ENCODE data around the gene UBE2D2. TPM values are rescaled to one million over a fixed set of nuclear protein-coding genes. Genes with fewer than 3 reads are reported as not detected.
"Not testable (repeated sequence)": the region's sequence is repeated elsewhere in the genome, so short reads cannot be mapped to it uniquely, and the experiment has no call there.

Gene UBE2D2
- total RNA-seq, 1 experiment from 2014 or later: 165 TPM

DNA sequence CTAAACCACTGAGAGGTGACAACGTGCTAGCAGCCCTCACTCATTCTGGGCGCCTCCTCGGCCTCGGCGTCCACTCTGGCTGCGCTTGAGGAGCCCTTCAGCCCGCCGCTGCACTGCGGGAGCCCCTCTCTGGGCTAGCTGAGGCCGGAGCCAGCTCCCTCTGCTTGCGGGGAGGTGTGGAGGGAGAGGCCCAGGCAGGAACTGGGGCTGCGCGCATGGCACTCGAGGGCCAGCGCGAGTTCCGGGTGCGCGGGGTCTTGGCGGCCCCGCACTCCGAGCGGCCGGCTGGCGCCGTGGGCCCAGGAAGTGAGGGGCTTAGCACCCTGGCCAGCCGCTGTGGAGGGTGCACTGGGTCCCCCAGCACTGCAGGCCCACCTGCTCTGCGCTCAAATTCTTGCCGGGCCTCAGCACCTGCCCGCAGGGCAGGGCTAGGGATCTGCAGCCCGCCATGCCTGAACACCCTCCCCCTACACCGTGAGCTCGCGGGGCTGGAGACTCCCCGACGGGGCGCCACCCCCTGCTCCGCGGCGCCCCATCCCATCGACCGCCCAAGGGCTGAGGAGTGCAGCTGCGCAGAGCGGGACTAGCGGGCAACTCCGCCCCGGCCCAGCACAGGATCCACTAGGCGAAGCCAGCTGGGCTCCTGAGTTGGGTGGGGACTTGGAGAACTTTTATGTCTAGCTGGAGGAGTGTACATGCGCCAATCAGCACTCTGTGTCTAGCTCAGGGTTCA, 11.8 kb upstream of the UBE2D2 start:
- DNase-seq (ENCODE audit: low read depth): no peak

DNA sequence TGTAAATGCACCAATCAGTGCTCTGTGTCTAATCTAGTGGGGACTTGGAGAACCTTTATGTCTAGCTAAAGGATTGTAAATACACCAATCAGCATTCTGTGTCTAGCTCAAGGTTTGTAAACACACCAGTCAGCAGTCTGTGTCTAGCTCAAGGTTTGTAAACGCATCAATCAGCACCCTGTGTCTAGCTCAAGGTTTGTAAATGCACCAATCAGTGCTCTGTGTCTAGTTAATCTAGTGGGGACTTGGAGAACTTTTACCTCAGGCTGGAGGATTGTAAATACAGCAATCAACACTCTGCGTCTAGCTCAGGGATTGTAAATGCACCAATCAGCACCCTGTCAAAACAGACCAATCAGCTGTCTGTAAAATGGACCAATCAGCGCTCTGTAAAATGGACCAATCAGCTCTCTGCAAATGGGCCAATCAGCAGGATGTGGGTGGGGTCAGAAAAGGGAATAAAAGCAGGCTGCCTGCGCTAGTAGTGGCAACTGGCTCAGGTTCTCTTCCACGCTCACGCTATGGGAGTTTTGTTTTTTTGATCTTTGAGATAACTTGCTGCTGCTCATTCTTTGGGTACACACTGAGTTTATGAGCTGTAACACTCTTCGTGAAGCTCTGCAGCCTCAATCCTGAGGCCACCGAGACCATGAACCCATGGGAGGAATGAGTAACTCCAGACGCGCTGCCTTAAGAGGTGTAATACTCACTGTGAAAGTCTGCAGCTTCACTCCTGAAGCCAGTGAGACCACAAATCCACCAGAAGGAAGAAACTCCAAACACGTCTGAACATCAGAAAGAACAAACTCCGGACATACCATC, 10.9 kb upstream of the UBE2D2 start:
- not testable (repeated sequence) for DNase-seq (ENCODE audit: low read depth)

DNA sequence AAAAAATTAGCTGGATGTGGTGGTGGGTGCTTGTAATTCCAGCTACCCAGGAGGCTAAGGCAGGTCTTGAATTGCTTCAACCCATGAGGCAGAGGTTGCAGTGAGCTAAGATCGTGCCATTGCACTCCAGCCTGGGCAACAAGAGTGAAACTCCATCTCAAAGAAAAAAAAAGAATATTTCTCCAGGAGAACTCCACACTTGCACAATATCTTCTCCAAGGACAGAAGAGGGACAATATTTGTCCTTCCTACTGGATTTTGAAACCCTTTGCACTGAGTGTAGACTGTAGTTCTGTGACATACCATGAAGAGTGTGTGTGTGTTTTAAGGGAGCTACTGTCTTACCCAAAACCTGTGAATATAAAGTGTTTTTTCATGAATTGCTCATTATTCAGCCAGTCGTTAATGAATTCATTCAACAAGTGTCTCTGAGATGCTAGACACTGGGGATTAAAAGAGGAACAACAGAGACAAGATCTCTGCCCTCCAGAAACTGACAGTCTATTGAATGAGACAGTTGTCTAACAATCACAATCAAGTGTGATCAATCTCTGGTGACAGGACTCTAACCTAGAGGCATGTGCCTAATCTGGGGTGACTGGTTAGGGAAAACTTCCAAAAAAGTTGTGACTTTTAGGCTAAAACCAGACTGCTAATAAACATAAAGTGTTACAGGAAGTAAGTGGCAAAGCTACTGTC, 9.8 kb upstream of the UBE2D2 start:
- no peak for DNase-seq (ENCODE audit: low read depth)

DNA sequence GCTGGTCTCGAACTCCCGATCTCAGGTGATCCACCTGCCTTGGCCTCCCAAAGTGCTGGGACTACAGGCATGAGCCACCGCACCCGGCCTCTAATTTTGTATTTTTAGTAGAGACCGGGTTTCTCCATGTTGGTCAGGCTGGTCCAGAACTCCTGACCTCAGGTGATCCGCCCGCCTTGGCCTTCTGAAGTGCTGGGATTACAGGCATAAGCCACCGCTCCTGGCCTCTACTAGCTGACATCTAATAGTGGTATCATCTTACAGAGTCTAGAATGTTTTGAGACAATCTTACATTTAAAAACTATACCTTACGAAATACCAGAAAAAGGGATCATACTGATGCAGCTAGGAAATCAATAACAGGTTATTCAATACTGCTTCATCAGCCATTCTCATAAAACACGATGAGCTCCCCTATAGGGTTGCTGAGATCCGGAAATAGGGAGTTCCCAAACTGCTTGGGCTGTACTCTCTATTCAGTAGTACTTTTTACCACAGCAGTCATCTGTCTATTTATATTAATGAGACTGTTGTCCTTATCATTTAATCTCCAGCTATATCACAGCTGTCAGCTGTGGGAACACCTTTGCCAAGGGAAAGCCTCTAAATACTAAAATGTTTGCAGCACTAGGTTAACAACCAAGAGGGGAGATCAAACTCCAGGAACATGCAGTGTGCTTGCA, 8.1 kb upstream of the UBE2D2 start:
- no peak for DNase-seq (ENCODE audit: low read depth)

DNA sequence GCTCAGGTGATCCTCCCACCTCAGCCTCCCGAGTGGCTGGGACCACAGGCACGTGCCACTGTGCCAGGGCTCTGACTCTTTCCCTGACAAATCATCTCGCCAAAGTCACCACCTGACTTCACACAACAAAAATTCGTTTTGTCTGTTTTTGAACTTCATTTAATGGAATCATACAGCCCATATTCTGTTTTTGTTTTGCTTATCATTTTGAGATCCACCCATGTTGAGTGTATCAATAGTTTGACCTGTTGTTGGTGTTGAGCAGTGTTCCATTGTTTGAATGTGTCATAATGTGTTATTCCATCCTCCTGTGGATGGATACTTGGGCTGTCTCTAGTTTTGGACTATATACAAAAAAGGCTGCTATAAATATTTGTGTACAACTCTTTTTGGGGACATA, 6.9 kb upstream of the UBE2D2 start:
- DNase-seq (ENCODE audit: low read depth): no peak

DNA sequence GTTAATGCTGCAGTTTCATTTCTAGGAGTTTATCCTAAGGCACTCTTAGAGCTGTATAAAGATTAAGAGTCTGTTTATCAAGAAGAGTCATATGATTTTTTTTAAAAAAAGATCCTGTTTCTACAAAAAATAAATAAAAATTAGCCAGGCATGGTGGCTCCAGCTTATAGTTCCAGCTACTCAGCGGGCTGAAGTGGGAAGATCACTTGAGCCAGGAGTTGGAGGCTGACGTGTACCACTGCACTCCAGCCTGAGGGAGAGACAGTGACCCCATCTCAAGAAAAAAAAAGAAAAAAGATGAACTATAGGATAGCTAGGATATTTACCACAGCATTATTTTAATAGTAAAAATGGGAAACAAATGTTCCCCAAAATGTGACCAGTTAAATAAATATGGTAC, 3.3 kb upstream of the UBE2D2 start:
- no peak for DNase-seq (ENCODE audit: low read depth)

DNA sequence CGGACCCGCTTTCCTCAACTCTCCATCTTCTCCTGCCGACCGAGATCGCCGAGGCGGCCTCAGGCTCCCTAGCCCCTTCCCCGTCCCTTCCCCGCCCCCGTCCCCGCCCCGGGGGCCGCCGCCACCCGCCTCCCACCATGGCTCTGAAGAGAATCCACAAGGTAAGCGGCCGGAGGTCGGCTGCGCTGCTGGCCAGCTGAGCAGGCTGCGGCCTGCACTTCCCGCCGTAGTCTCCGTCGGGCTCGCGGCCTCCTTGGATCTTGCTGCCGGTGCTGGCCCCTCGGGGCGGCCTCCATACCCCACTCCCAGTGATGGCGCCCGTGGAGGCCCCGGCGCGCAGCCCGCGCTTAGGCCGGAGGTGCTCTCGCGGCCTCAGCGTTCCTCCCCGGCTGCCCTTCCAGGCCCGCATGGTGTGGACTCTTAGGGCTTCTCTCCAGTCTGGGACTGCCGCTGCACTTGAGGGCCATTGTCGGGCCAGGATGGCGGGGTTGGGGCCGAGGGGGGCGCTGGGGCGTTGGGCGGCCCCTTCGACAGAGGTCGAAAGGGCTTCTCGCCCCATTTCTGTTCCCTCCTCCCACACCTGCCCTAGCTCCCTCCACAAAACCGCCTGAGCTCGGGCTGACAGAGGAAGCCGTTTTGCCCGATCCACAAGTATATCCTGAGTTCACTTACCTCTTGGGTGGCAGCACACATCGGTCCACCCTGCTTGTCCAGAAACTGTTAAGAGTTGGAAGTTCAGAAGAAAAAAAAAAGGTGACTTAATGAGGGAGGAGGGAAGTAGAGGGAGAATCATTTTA, 714 bp downstream of the UBE2D2 start:
- DNase-seq (ENCODE audit: low read depth): peak; percentile 40

DNA sequence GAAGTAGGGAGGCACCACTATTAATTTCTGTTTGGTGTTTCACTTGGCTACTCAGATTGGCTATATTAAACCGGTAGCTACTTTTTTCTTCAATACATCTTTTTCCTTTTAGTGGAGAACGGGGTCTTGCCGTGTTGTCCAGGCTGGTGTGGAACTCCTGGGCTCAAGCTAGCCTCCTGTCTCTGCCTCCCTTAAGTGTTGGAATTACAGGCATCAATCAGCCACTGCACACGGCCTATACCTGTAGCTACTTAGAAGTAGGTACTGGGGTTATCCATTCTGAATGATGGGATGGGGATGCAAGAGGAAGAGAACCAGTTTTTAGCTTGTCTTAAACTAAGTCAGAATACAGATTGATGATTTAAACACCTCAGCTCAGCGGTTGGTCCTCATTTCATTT, 1.7 kb downstream of the UBE2D2 start:
- DNase-seq (ENCODE audit: low read depth): no peak

DNA sequence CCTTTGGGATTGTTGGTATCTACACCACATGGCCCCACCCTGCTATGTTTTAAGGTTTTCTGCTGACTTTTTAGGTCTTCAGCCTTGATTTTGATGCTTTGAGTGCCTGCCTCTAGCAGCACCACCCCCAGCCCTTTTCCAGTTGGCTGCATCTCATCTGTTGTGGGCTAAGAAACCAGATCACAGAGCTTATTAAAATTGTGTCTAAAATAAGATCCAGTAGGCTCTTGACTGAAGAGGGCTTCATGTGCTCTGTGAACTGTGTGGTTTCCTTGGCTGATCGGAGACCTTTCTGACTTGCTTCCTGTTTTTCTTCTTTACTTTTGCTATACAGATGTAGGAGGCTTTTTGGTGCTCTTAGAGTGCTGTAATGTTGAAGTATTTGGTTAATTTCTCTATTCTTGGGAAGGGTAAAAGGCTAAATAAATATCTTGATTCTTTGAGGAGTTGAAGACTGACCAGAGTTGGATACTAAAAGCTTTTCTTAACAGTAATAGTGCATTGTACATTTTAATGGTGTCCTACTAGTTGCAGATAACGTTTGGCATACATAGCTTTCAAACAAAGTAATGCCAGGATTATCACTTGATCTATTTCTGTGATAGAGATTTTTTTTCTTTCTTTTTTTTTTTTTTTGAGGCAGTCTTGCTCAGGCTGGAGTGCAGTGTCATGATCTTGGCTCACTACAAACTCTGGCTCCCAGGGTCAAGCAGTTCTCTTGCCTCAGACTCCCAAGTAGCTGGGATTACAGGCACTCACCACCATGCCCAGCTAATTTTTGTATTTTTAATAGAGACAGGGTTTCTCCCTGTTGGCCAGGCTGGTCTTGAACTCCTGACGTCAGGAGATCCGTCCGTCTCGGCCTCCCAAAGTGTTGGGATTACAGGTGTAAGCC, 4.5 kb downstream of the UBE2D2 start:
- DNase-seq (ENCODE audit: low read depth): peak; percentile 17

DNA sequence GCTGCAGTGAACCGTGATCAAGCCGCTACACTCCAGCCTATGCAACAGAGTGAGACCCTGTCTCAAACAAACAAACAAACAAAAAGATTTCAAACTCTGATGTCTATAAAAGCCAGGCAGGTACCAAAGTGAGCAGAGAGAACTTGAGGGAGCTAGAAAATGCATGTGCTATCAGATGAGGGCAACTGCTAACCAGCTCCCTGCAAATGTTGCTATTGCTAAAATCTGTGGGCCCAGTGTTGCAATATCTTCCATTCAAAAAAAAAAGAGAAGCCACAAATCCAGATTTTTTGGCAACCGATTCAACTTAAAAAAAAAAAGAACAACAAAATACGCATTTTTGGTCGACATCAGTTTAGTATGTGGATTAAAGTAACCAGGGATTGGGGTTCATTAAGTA, 5.5 kb downstream of the UBE2D2 start:
- no peak for DNase-seq (ENCODE audit: low read depth)

DNA sequence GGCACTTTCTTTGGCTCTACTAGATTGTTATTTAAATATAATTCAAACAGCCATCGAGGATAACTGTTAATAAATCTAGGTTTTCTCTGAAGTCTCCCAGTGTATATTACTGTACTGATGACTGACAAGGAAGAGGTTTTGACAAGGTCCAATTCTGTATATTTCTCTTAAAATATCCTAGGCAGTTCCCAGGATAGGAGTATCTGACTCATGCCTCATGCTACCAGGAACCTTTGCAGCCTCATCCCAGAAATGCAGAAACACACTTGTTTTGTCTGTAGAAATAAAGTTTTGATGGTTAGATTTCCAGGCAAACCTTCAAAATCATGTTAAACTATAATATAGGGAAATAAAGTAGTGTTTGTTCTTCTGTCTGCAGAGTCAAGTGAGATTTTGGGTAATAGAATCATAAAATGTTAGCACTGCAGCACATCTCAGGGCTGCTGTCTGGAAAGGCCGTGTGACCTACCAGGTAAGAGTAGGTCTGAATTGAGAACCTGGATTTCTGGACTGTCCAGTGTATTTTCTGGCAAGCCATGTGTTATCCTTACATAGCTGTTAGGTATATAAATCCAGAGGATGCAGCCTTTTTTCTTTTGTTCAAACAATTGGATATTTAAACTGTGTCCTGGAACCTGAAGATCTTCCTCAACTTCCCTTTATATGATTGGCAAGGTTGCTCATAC, 8.3 kb downstream of the UBE2D2 start:
- DNase-seq (ENCODE audit: low read depth): no peak

DNA sequence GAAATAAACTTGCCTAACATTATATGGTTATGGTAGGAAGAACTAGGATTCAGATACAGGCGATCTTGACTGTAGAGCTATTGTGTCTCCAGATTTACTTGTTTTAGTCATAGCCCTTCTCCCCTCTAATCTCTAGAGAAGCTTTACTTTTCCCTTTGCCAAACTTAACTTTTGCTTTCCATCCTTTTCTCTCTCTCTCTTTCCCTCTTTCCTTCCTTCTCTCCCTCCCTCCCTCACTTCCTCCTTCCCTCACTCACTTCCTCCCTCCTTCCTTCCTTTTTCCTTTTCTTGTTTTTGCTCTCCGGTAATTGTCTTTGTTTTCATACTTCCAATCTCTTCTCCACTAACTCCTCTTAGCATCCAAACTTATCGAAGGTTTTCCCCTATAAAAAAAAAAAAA, 10.4 kb downstream of the UBE2D2 start:
- DNase-seq (ENCODE audit: low read depth): no peak

DNA sequence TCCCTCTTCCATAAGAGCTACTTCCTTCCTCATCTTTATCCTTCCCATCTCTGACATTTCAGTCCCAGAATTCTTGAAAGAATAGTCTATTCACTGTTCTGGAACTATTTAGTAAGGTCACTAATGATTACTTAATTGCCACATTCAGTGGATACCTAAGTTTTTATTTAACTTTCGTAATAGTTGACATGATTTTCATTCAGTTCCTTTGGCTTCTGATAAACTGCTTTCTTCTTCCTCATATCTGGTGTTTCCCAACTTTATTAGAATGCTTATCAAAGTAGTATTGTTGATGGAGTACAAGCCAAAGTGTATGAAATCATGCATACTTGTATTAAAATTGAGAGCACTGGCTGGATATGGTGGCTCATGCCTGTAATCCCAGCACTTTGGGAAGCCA, 10.8 kb downstream of the UBE2D2 start:
- no peak for DNase-seq (ENCODE audit: low read depth)

DNA sequence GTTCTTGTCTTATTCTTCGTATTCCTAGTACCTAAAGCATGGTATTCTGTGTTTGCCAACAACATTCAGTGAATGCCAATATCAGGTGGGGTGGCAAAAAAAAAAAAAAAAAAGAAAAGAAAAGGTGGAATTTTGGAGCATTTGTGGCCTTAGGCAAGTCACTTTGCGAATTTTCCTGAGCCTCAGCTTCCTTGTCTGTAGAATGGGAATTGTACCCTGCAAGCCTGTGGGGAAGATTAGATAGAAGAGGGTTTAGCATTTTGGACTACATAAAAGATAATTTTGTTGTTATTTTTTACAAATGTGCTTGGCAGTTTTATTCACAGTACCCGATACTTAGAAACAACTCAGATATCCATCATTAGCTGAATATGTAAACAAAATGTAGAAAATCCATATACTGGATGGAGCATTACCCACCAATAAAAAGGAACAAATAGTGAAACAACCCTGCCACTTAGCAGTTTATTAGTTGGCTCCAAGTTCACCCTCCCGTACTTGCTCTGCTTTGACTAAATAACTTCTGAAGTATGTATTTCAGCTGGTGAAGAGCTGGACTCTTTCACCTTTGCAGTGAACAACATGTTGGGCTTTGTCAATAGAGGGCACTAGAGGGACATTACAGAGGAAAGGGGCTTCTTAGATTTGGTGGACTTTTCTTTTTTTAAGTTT, 13.6 kb downstream of the UBE2D2 start:
- peak; percentile 43 for DNase-seq (ENCODE audit: low read depth)

DNA sequence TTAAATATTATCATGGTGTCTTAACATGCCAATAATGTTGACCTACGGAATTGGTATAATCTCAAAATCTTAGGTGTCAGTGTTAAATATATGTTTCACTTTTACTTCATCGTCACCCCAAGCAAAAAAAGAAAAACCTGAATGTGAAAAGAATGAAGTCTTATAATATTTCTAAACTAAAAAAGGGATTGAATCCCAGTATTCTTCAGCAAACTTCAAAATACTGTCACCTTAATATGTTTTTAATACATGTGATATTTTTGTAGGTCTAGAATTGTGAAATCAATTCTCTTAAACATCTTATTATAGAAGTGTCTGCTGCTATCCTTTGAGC, 14.1 kb downstream of the UBE2D2 start:
- DNase-seq (ENCODE audit: low read depth): no peak

DNA sequence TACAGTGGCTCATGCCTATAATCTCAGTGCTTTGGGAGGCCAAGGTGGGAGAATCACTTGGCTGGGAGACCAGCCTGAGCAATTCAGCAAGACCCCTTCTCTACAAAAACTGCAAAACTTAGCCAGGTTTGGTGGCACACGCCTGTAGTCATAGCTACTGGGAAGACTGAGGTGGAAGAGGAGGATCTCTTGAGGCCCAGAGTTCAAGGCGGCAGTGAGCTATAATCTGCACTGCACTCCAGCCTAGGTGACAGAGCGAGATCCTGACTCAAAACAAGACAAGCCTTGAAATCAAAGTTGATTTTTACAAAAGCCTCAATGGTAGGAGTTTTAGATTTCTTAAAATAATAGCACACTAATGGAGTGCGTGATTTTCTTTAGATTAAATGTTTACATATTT, 14.6 kb downstream of the UBE2D2 start:
- no peak for DNase-seq (ENCODE audit: low read depth)

DNA sequence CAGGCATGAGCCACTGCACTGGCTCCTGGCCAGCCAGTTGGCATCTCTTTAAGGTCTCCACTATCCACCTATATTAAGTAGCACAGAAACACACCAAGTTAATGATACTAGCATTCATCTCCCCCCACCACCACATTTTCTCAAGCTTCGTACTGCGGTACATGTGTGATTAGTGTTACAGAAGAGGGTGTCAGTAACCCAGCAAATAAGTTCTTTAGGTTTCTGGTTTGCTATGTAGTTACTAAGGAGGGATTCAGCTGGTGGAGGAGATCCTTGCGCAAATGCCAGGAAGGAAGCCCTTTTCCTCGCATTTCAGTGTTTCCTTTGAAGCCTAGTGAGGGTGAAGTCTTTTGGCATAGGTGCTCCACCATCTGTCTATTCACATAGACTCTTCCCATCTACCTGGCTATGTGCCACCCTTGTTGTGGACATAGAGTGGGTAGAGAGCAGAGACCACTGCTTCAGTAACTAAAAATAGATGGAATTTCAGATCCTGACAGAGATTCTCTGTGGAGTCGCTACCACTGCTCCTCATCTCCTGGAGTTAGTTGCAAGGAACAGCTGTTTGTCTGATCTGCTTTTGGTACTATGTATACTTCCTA, 16.7 kb downstream of the UBE2D2 start:
- no peak for DNase-seq (ENCODE audit: low read depth)

DNA sequence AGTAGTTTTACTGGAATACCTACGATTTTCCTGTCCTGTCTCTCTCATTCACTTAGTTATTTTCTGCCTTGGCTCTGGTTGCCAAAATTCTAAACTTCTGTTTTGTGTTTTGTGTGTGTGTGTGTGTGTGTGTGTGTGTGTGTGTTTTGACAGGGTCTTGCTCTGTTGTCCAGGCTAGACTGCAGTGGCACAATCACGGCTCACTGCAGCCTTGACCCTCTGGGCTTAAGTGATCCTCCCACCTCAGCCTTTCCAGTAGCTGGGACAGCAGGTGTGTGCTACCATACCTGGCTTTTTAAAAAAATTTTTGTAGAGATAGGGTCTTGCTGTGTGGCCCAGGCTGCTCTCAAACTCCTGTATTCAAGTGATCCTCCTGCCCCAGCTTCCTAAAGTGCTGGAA, 17.2 kb downstream of the UBE2D2 start:
- no peak for DNase-seq (ENCODE audit: low read depth)

DNA sequence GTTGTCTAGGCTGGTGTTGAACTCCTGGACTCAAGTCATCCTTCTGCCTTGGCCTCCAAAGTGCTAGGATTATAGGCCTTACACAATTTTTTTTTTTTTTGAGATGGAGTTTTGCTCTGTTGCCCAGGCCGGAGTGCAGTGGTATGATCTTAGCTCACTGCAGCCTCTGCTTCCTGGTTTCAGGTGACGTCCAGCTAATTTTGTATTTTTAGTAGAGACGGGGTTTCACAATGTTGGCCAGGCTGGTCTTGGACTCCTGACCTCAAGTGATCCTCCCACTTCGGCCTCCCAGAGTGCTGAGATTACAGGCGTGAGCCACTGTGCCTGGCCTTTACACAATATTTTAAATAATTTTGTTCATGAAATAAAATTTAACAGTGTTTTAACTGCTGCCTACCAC, 21.0 kb downstream of the UBE2D2 start:
- DNase-seq (ENCODE audit: low read depth): not testable (repeated sequence)

Data from M059J (cell line).